Inflammatory macrophage treated with lipopolysaccharide for 4 hours (primary cell): Measurements from ENCODE around the gene DSEL.

Experiments
- DNase-seq: peaks from one replicate; pipeline ENCODE4 v3.0.0-alpha.2; 2020

The DSEL gene

DNA sequence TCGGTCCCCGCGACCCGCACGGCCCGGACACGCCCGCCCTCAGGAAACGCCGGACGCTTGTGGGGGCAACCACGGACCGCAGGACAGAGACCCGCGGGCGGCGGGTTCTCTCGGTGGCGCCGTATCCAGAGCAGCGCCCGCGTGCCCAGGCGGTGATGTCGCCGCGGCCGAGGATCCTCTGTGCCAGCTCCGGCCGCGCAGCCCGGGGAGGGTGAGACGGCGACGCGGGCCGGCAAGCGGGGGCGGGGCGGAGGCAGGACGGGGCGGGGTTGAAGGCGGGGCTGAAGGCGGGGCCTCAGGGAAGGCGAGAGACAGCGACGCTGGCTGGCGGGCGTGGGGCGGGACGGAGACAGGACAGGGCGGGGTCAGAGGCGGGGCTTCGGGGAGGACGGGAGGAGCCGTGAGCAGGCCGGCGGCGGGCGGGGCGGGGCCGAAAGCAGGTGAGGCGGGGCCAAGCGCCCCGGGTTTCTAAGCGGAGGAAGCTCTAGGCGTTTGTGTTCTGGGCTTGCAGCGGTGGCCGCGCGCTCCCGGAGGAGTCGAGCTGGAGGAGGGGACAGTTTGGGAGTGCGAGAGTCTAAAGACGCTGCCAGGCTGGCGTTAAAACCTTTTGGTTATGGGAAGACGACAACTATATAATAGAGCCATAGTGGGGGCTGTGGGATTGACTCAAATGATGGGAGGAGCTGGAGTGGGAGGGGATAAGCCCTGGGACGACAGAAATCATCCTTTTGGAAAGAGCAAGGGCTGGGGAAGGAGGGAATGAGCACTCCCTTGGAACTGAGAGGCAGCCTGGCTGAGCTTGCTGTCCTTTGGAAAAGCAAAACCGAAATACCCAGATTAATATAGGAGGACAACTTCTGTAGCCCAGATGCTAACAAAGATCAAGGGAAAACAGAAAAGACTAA, at the start of gene DSEL:
Gene DSEL, minus strand, starts transcription at position 182 of the 905 bp plus-strand sequence. CDS start 2,112 bp downstream, outside the sequence.
- peak; percentile 94 for DNase-seq

DNA sequence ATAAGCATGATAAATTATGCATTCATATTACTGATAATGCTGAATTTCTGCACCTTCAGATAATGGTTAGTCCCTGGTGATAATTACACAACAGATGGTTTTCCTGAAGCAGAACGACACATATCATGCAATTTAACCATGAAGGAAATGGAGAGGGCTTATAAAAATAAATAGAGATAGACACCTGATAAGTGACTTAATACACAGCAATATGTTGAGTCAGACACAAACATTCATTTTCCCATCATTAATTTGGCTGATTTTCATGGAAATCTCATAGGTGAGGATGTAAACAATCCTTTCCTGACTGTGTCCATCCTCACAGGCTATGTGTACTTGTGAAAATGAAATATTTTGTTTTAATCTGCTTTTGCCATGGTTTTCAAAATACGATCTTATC, 36.9 kb upstream of the DSEL start:
- no peak for DNase-seq

DNA sequence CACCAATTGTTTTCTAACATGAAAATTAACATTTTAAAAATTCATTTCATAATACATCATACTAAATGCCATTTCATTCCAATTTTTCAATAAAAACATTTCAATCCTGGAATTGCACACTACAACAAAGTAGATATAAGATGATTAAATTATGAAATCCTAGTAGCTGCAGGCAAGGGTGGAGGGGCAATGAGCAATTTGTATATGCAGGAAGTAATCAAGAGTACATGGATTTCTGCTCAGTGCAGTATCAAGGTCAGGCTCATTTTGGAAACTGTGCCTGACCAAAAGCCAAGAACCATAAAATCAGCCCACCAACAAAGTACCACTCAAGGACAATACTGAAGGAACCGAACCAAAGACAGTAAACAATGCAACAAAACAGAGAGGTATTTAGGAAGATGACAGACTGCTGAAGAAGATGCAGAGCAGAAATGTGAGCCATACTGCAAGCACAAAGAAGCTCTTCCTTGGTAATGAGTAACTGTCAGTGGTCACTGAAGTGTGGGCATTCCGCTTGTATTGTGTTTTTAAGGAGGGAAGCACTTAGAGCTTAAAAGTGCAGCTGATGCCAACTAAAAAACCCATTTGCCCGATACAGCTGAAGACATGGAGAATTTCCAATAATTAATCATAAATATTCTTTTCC, 34.5 kb upstream of the DSEL start:
- DNase-seq: no peak

DNA sequence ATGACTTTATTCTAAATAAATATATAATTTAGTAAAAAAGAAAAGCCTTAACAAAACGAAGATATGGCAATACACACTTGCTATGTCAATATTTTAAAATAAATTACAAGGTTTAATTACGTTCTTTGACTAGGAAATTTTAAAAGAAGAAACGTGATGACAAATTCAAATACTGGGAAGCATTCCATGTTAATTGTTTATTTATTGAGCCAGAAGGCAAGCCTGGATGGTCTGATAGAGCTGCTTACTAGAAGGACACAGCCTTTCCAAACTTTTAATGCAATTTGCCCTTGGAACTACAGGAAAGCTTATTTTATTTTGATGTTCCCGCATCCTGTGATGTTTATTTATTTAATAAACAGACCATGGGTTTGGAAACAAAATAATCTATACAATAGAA, 33.4 kb upstream of the DSEL start:
- DNase-seq: no peak

DNA sequence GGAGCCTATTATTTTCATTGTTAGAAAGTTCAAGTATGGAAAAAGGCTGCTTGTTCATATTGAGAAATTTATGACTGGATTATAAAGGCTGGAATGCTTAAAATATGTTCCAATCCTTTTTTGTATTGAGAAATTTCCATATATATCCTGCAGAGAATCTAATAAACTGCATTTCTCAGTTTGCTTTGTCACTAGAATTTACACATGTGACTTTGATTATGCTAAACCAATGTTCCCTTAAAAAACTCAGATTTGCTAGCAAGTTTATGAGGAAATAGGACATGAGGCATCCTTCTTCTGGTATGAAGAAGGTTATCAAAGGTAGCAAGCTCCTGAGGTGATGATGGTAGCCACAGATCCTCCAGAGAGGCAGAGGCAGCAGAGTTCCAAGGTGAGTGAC, 29.2 kb upstream of the DSEL start:
- DNase-seq: no peak

DNA sequence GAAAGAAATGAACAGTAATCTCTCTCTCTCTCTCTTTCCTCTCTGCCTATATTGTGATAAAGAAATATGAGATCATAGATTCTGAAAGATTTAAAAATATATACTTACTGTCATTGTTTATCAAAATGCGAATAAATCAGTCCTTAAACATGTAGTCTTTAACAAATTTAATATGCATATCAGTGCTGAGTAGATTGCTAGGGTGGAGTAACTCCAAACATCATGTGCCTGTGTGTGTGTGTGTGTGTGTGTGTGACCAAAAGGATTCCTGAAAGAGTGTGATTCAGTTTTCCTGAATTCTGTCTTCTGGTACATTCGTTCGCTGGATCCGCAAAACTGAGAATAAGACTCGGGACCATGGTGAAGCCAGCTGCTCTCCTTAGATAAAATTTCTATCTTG, 24.0 kb upstream of the DSEL start:
- no peak for DNase-seq

DNA sequence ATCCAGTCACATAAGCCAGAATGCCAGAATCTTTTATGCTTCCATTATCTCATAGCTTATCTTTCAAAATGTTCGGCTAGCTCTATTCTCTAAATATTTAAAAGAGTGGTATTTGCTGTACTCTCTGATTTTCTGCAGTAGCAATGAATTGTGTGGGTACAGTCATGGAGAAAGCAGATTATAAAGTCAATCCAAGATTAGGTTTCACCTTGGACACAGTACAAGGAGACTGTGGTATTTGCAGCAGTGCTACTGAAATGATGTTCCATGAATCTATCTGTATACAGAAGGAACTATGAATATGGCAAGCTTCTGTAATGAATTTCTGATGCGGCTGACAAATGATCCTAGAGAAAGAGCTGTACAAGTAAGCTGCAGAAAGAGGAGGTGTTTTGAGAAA, 15.4 kb upstream of the DSEL start:
- DNase-seq: no peak

DNA sequence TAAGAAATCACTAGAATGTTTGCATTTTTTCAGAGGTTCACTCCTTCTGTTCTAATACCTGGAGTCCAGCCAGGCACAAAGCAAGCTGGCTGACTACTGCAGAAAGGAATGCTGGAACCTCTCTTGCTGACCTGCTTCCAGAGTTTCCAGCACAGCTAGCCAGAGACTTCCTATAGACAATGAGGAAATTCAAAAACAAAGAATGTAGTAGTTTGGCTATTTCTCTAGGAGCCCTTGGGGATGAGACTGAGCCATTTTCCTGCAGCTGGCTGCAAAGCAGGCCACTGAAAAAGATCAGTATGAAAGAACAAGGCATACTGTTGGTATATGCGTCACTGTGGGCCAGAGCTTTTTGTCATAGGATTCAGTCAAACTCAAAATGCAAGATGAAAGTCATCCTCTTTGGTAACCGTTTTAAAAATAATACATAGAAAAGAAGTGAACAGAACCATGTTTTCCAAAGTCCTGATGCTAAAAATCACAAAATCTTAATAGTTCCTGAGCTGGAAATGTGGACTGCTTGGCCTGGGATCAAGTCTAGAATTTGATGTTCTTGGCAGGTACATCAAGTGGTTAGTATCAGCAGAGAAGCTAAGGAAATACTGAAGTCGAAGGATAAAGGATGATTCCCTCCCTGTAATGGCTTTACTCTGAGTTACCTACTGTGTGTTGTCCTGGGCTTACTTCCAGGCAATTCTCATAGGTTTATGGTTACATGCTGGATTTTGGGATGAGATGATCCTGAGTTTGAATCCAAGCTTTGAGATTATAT, 9.0 kb upstream of the DSEL start:
- DNase-seq: no peak

DNA sequence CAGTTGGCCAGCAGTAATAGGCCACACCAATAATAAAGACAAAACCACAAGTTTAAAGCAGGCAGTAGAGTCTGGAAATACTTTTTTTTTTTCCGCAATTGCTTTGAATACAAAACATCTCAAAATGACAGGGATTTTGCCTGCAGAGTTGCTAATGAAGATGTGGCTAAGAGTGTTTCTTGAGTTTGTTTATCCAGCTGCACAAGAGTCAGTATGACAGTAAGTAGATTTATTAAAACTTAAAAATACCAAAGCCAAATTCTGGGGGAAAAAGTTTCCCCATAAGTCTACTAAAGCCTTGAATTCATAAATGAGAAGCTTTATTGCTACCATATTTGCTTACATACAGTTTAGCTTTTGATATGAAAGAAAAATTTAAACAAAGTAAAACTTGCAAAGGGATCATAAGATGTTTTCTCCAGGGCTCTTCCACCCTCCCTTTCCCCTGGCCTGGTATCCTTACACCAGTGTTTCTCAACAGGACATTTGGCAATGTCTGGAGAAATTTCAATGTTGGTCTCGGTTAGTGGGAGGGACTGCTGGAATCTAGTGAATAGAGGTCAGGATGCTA, 3.9 kb upstream of the DSEL start:
- DNase-seq: no peak

DNA sequence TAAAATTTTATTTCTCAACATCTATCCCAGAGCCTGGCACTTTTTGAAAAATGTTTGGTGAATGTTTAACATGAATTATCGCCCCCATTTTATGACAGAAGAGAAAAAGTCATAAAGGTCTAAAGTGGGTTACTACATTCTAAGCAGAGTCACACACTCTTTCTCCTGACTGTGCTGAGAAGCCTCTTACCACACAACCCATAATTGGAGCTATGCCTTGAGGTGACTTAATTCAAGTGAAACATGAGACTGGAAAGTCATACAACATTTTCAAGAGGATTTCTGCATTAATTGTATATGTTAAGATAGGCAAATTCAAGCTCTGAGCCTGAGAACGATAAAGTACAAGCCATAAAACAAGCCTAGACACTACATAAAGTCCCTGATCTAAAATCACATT, 3.1 kb upstream of the DSEL start:
- no peak for DNase-seq

DNA sequence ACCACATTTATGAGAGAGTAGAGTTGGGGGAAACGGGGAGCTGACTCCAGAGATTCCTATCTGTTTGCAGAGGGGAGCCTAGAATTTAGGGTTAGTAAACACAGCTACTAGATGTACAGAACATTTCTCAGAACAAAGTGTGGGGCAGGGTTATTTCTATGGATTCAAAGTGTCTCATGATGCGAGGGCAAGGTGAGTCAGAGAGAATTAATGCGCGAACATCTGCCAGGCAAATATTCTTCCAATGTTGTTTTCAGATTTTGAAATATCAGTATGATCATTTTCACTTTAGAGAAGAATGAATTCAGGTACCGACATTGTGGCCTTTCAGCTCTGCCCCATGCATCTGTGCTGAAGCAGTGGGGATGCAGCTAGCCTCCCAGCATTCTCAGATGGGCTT, 2.0 kb upstream of the DSEL start:
- no peak for DNase-seq

DNA sequence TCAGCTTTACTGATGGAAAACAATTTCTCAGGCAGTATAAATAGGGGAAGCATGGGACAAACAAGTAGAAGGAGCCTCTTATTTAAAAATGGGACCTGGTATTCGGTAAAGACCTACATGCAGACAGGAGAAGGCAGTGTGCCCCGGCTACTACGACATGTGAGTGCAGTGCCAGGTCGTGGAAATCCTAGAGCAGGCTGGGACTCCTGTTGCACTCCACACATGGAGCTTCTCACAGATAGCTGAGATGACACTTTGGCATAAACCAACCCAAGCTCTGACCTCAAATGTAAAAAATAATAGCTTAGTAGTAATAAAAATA, 885 bp upstream of the DSEL start:
- DNase-seq: no peak

DNA sequence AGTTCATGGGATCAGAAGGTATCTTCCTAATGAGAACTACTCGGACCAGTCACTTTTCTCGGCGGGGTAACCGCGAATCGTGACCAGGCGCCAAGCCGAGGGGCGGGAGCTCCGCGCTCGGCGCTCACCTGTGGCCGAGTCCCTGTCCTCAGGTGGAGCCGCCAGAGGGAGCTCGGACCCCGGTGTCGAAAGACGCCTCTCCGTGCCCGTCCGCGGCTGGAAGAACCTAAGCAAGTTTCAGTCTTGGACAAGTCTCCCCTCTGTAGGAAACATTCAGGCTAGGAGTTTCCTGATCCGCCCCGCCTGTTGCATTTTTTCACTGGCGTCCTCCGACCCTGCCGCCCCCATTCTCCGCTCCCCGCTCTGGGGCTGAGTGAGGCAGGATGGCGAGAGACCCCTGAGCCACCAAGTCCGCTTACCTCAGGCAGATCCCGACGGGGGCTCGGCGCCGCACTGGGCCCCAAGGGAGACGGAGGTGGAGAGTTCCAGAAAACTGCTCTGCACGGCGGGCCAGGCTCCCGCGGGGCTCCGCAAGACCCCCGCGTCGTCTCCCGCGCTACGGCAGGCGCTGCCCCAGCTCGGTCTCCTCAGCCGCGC, 480 bp downstream of the DSEL start:
- peak; percentile 21 for DNase-seq

DNA sequence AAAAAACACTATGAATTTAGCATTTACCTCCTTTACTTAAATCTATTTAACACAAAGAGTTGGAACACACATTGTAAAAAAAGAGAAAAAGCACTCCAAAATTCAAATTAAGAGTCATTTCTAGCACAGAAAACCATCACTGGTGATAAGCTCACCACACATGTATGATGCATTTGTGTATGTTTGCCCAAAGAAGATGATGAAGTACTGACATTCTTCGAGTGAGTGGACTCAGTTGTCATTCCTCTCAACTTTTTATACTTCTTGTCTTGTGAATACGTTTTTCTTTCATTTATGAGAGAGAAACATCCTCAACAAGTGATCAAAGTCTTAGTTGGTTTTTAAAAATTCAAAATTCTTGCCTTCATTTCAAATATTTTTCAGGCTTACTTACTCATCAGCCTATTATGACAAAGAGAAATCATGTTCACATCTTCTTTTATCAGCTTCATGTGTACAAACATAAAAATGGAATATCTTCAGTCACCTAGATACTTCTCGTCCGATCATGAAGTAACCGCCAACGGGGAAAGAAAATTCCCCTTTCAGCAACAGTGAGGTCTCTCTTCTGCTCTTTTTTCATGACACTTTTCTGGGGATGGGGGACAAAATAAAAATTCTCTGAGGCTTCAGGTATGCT, 1.5 kb downstream of the DSEL start:
- DNase-seq: no peak

DNA sequence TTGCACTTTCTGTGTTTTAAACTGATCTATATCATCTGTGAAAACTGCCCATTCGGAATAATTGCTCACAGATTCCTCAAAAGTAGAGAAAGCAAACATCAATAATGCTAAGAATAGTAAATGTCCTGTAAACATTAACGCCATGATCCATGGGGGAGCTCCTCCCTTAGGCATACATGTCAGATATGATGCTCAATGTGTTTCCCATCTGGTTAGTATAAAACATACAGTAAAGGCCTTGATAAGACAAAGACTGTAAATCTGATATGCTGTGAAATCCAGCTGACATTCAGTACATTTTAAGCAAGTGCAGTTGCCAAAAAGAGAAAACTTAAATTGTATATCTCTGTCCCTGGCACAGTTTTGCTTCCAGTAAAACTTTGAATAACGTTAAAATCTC, 2.1 kb downstream of the DSEL start:
- DNase-seq: no peak

DNA sequence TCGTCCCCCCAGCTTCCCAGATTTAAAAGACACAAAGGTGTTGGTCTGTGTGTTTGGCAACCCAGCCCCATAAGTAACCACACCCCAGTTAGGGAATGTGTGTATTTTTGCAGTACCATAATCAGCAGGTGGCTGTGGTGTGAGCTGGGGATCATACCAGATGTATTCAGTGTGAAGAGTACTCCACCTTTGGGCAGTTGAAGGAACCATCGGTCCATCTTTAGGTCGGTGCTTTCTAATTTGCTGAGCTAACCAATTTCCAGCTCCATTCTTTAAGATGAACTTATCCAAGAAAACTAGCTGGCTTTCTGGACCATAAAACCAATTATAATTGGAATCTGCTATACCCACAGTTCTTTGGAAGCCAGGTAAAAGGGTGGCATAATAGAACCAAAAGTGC, 3.2 kb downstream of the DSEL start:
- no peak for DNase-seq

DNA sequence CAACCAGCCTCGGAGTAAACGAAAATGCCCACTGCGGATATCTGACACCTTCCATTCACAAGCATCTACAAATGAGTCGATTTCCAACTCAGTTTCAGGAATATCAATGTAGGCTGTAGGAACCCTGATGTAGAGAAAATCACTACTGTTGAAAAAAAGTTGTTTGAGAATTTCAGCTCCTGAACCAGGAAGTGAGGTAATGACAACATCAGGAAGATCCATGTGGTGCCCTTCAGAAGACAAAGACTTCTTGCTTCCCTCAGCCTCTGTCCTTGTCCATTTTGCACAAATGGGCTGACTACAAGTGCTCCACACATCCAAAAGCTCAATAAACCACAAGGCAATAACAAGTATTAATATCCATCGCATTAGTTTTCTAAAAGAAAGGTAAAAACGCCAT, 4.7 kb downstream of the DSEL start:
- no peak for DNase-seq

DNA sequence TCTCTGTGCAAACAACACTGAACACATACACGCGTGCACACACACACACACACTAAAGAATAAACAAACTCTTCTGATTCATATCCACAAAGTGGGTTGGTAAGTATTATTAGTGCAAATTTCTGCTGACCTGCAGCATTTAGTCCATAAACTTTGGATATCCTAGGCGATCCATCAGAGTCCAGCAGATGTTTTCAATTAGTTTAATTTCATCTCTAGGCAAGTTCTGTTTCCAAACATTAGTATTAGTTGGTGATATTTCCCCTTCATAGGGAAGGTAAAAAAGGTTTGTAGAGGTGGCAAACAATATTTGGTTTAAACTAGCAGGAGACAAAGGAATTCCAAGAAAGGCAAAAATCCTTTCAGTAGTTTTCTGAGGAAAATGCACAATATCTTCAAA, 5.7 kb downstream of the DSEL start:
- no peak for DNase-seq

DNA sequence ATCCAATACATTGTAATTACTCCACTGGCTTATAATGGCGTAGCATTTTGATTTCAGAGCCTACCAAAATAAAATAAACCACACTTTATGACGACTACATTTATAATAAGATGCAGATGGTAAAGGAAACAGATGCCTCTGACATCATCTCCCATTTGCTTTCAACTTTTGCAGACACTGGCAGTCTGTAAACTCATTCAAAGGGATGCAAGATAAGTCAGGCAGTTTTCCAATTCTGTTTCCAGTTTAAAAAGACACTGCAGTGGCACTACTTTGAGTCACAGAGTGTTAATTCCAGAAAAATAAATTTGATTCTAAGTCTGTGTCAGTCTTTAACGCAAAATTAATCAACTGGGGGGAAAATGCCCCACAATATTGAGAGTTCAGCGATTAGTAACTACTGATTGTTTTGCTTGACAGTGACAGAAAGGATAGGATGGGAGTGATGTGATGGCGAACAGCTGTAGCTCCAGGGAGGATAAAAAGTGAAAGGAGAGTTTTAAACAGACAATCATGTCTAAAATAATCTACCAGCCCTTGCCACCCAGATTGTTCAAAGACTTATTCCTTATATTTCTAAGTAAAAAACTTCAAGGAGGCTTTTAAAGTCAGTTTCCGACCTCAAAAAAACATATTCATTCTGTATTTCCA, 6.7 kb downstream of the DSEL start:
- DNase-seq: no peak

DNA sequence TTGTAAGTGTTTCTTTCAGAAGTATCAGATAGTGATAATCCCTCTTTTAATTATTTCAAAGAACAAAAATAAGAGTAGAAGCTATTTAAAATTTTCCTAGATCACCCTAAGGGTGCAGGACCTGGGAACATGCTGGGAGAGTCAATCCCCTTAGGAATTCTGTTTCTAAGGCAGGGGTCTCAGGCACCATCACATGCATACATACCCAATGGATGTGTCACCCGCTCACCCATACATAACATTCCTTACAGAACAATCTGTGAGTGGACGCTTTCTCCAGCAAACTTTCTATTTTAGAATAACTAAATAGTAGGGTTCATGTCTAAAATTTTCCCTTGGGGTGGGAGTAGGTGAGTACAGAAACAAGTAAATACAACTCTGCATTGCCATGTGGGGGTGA, 8.4 kb downstream of the DSEL start:
- DNase-seq: no peak

DNA sequence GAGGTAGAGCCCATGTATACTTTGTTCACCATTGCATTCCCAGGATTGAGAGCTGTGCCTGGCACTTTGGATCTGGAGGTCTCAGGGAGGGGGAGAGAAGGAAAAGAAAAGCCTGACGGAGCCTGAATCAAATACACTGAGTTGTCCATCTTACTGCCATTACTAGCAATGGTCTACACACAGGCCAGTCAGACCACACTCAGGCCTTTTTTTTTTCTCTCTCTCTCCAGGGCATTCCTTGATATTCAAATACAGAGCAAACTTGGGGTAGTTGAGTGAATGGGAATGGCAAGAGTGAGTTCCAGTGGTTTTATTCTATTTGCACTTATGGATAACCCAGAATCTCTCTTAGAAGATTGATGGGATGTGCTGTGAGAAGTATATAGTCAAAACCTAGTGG, 11.8 kb downstream of the DSEL start:
- DNase-seq: no peak
